Brain microvascular endothelial cell (primary cell): Measurements from ENCODE around the gene SLC37A4.

Experiments
- DNase-seq: peaks from one replicate; pipeline ENCODE4 v3.0.0-alpha.2; 2020
- H3K27ac ChIP-seq: fragments of 250-450 bp; sonication (Bioruptor Pico); 2 replicates; pipeline ENCODE4 v1.5.1; 2020; ENCODE audit warnings: mild to moderate bottlenecking, moderate library complexity
- H3K27me3 ChIP-seq: fragments of 250-450 bp; sonication (Bioruptor Pico); replicated peaks from 2 replicates; pipeline ENCODE4 v1.5.1; 2020; ENCODE audit warnings: mild to moderate bottlenecking
- H3K36me3 ChIP-seq: fragments of 250-450 bp; sonication (Bioruptor Pico); replicated peaks from 2 replicates; pipeline ENCODE4 v1.5.1; 2020; ENCODE audit warnings: mild to moderate bottlenecking
- H3K4me3 ChIP-seq: 2 replicates; pipeline ENCODE4 v1.5.1; 2011; ENCODE audit warnings: low read depth, mild to moderate bottlenecking, control low read depth, low read length, moderate library complexity
- CTCF ChIP-seq: IDR thresholded peaks from 2 replicates; pipeline ENCODE4 v1.5.1; 2011; ENCODE audit warnings: low read depth, mild to moderate bottlenecking, moderate library complexity, low read length, control low read depth, inconsistent platforms; ENCODE audit errors: missing control alignments
- in situ Hi-C: cut with HindIII; loops from 2 replicates; pipeline ENCODE4 v1.10.0; 2017; ENCODE audit warnings: low sequenced_read_pairs, low pct_ligation_motif_present

The SLC37A4 gene

GRCh38 chr11:119054418-119054817, 23.7 kb upstream of the SLC37A4 start:
- Histone ChIP-seq H3K27me3 (no peaks in the 10 kb centered on the region), H3K4me3 (no peak overlapping the region), H3K27ac (no peak overlapping the region), H3K36me3 (peaks cover 57% of the 10 kb centered on the region)
- TF ChIP-seq CTCF: no peak
- in situ Hi-C loops: no loop called here
- DNase-seq: no peak

- H3K27ac ChIP-seq: no peak overlapping the region
- no peak for TF ChIP-seq CTCF
- DNase-seq: no peak
- in situ Hi-C loops: no loop called here
- H3K4me3 ChIP-seq: no peak overlapping the region
- H3K27me3 ChIP-seq: no peaks in the 10 kb centered on the region
- peaks cover 79% of the 10 kb centered on the region for H3K36me3 ChIP-seq
Observed at GRCh38 chr11:119052163-119052814, 21.6 kb upstream of the SLC37A4 start.

- no peak for DNase-seq
- in situ Hi-C loops: no loop called here
- H3K4me3 ChIP-seq: no peak overlapping the region
Observed at GRCh38 chr11:119051440-119052162, 20.9 kb upstream of the SLC37A4 start.

GRCh38 chr11:119049081-119049480, 18.4 kb upstream of the SLC37A4 start:
- H3K27me3 ChIP-seq: no peaks in the 10 kb centered on the region
- H3K4me3 ChIP-seq: no peak overlapping the region
- in situ Hi-C loops: no loop called here
- DNase-seq: no peak
- H3K27ac ChIP-seq: no peak overlapping the region
- peaks cover 90% of the 10 kb centered on the region for H3K36me3 ChIP-seq
- TF ChIP-seq CTCF: no peak

More at GRCh38 chr11:119051440-119052162, 20.9 kb upstream of the SLC37A4 start:
- TF ChIP-seq CTCF: no peak
- Histone ChIP-seq H3K27ac (no peak overlapping the region), H3K36me3 (peaks cover 86% of the 10 kb centered on the region), H3K27me3 (no peaks in the 10 kb centered on the region)

GRCh38 chr11:119048644-119049043, 18.0 kb upstream of the SLC37A4 start:
- Histone ChIP-seq H3K27me3 (no peaks in the 10 kb centered on the region), H3K27ac (no peak overlapping the region), H3K4me3 (no peak overlapping the region), H3K36me3 (peaks cover 87% of the 10 kb centered on the region)
- in situ Hi-C loops: no loop called here
- TF ChIP-seq CTCF: no peak
- no peak for DNase-seq
